HEK293T (cell line): ENCODE measurements around the gene LSAMP.

Experiments used
- CTBP1 ChIP-seq: fragments of 450-650 bp; IDR thresholded peaks from 2 replicates; pipeline ENCODE4 v1.6.1; 2016; ENCODE audit warnings: borderline replicate concordance
- ELF4 ChIP-seq: fragments of 450-650 bp; IDR thresholded peaks from 2 replicates; pipeline ENCODE4 v1.6.1; 2017; ENCODE audit warnings: antibody characterized with exemption
- FOXK2 ChIP-seq: fragments of 450-650 bp; IDR thresholded peaks from 2 replicates; pipeline ENCODE4 v1.6.1; 2016; ENCODE audit warnings: mild to moderate bottlenecking
- L3MBTL2 ChIP-seq: fragments of 450-650 bp; conservative IDR thresholded peaks from 2 replicates; pipeline ENCODE4 v1.6.1; 2016; ENCODE audit warnings: mild to moderate bottlenecking
- SUZ12 ChIP-seq: fragments of 450-650 bp; IDR thresholded peaks from 2 replicates; pipeline ENCODE4 v1.6.1; 2016; ENCODE audit warnings: mild to moderate bottlenecking
- TARDBP ChIP-seq: fragments of 450-650 bp; IDR thresholded peaks from 2 replicates; pipeline ENCODE4 v1.6.1; 2016
- ZNF384 ChIP-seq: fragments of 450-650 bp; IDR thresholded peaks from 2 replicates; pipeline ENCODE4 v1.6.1; 2016

- TF ChIP-seq ELF4 (no peak), FOXK2 (no peak), TARDBP (no peak), CTBP1 (no peak), ZNF384 (no peak), L3MBTL2 (no peak), SUZ12 (no peak)
Observed at GRCh38 chr3:115848641-115849040, 596.6 kb downstream of the LSAMP start.
